Pancreas (tissue), 10 donors: Measurements from ENCODE around the gene SEL1L3. TPM values are rescaled to one million over a fixed set of nuclear protein-coding genes. Genes with fewer than 3 reads are reported as not detected.

Source experiments
- ATAC-seq, 4 donors: fragments of 200-7000 bp; cut with Tn5 transposase; one replicate each; pipeline versions ENCODE4 v1.8.0 to v1.9.1; 2020; ENCODE audit warnings: mild to moderate bottlenecking in 4 of 4, moderate library complexity in 4 of 4
- DNase-seq, 6 donors: peaks; one replicate each; pipeline ENCODE4 v3.0.0-alpha.2; 2020
- FAIRE-seq: peaks from 2 replicates; lab custom pipeline; 2012; peaks lifted over from hg19 to GRCh38; lab: Jason Lieb, UNC
- H3K27ac ChIP-seq, 4 donors: fragments of 200-600 bp; sonication (generic); 1 replicate in 3 of 4; 2 replicates in 1 of 4; pipeline versions ENCODE4 v1.5.0 to v1.8.0; 2020
- H3K27me3 ChIP-seq, 4 donors: fragments of 200-600 bp; one replicate each; pipeline ENCODE4 v1.8.0; 2021
- H3K36me3 ChIP-seq, 3 donors: fragments of 200-600 bp; sonication (generic) in 1 of 3; one replicate each; pipeline versions ENCODE4 v1.5.0 to v1.8.0; 2020 to 2021
- H3K4me1 ChIP-seq, 3 donors: fragments of 200-600 bp; one replicate each; pipeline ENCODE4 v1.8.0; 2021
- H3K4me3 ChIP-seq, 4 donors: fragments of 200-600 bp; sonication (generic) in 2 of 4; one replicate each; pipeline versions ENCODE4 v1.5.0 to v1.8.0; 2020 to 2021
- H3K9me3 ChIP-seq, 4 donors: fragments of 200-600 bp; one replicate each; pipeline ENCODE4 v1.8.0; 2021
- WGBS, 2 donors: extraction: QIAGEN DNeasy Blood & Tissue Kit; methylation state at CpG; one replicate each; pipeline ENCODE4 v1.1.7; 2013; 5-methylcytosine and 5-hydroxymethylcytosine counted together
- intact Hi-C, 3 donors: fragments of 100-400 bp; cut with DNase I; formaldehyde crosslinking; loops; one replicate each; pipeline versions ENCODE4 v1.11.1 to v1.14.2; 2022
- polyA plus RNA-seq, 2 donors: library from polyadenylated mRNA; stranded (reverse); fragments of 200-250 nt; gene quantifications; one replicate each; pipeline ENCODE4 v1.2.3, GENCODE V29; 2013
- total RNA-seq, 6 donors: library from RNA; stranded (reverse); fragmentation: NEBNext Ultra II Directional in 4 of 6; extraction: Animal tissue kit (Norgen Biotek cat#: 25700) in 4 of 6; gene quantifications; one replicate each; pipeline versions ENCODE4 v1.2.1 to v1.2.4, GENCODE V29; 2021 to 2023
- TF ChIP-seq, protein P1 (sequence below), 4 donors: fragments of 200-600 bp; sonication (generic) in 3 of 4; IDR thresholded peaks; one replicate each; pipeline versions ENCODE4 v1.5.0 to v1.8.0; 2021; ENCODE audit warnings: antibody characterized with exemption in 4 of 4
- donor health status: healthy with polysubstance abuse.
- donor health status: DM: no; HTN: no; CAD: no; lungs with moderate emphysema.
- donor health status: DM: no; HTN: no; CAD: no.
- donor health status: control.
- donor health status: control.
- donor health status: Bipolar disorder and iron deficiency.
- donor health status: DM: yes; HTN: yes; CAD: no.
- donor health status: DM: no; HTN: no; CAD: no.
- donor health status: DM: no; HTN: no; CAD: no.
- donor health status: DM: yes; HTN: yes; CAD: no.

The SEL1L3 gene
- total and polyA plus RNA-seq, 8 donors, result 18.4 to 76.7 (median 41.0) TPM

DNA sequence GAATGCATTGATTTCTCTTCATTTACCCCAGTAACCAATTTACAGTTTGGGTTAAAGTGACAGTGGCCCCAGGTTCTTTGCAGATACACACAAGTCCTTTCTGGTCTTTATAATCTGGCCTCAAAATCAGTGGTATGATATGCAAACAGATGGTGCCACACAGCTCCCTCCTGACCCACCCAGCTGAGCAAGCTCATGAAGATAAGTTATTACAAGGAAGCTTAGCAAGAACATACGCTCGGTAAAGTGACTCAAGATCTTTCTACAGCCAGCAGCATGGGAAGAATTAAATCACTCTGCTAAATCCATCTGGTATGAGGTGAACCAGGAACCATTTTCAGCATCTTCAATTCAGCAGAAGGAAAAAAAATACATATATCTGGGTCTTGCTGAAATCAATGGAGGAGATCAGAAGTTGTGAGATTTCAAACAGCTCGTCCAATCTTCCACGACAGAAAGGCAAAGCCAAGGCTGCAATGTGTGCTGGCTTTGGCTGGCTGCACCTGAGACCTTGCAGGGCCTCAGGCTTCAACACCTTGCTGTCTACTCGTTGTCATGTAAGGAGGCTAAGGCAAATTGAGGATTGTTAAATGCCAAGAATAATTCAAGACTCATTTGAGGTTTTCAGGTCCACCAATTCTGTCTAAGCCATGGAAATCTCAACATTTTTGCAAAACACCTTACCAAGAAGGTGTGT is 28.2 kb downstream of the SEL1L3 start:
- DNase-seq, result no peak
- TF ChIP-seq, protein P1, sequence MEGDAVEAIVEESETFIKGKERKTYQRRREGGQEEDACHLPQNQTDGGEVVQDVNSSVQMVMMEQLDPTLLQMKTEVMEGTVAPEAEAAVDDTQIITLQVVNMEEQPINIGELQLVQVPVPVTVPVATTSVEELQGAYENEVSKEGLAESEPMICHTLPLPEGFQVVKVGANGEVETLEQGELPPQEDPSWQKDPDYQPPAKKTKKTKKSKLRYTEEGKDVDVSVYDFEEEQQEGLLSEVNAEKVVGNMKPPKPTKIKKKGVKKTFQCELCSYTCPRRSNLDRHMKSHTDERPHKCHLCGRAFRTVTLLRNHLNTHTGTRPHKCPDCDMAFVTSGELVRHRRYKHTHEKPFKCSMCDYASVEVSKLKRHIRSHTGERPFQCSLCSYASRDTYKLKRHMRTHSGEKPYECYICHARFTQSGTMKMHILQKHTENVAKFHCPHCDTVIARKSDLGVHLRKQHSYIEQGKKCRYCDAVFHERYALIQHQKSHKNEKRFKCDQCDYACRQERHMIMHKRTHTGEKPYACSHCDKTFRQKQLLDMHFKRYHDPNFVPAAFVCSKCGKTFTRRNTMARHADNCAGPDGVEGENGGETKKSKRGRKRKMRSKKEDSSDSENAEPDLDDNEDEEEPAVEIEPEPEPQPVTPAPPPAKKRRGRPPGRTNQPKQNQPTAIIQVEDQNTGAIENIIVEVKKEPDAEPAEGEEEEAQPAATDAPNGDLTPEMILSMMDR (IDR thresholded peaks at IDR 0.05), result no peak
- intact Hi-C loops, result no loop called here

DNA sequence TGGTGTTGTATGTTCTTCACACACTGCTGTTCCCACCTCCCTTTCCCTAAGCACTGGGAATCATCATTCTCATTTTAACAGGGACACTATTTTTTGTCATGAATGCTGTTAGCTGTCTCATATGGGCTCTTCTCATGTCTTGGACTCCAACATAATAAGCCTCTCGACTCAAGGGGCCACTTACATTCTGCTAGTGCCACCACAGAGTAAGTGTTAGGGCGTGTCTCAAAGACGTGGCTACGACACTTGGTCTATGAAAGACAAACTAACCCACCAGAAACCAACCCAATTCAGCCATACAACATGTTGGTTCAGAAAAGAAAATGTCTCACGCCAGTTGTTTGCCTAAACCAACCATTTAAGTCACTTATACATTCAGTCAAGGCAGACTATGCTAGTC is 32.2 kb downstream of the SEL1L3 start:
- ATAC-seq (no peak), DNase-seq (no peak), FAIRE-seq (no peak)
- no peaks in the 10 kb centered on the region for H3K36me3 ChIP-seq
- no peak overlapping the region for H3K4me3 ChIP-seq
- intact Hi-C loops, result no loop called here
- H3K27me3 ChIP-seq, result no peaks in the 10 kb centered on the region
- WGBS, 2 donors, result 95 to 99% methylated on average over 5 of the region's 5 CpGs
- H3K4me1 ChIP-seq, result peaks cover 5 to 22% (median 10%) of the 10 kb centered on the region in 3 donors
- H3K27ac ChIP-seq, result no peak overlapping the region
- TF ChIP-seq, protein P1 (IDR thresholded peaks at IDR 0.05), result no peak
- H3K9me3 ChIP-seq, result no peaks in the 10 kb centered on the region

More for the DNA sequence above, 28.2 kb downstream of the SEL1L3 start:
- no peaks in the 10 kb centered on the region for H3K9me3 ChIP-seq
- 36 to 44% methylated on average over 5 of the region's 5 CpGs for WGBS, 2 donors
- H3K27ac ChIP-seq, result no peak overlapping the region
- H3K4me3 ChIP-seq, result no peak overlapping the region
- no peaks in the 10 kb centered on the region for H3K36me3 ChIP-seq
- FAIRE-seq (no peak), ATAC-seq (peak in 3 of 4 donors; percentile 38 to 52 (median 51))
- peaks cover 0 to 16% (median 5%) of the 10 kb centered on the region in 3 donors for H3K4me1 ChIP-seq
- H3K27me3 ChIP-seq, result no peaks in the 10 kb centered on the region

DNA sequence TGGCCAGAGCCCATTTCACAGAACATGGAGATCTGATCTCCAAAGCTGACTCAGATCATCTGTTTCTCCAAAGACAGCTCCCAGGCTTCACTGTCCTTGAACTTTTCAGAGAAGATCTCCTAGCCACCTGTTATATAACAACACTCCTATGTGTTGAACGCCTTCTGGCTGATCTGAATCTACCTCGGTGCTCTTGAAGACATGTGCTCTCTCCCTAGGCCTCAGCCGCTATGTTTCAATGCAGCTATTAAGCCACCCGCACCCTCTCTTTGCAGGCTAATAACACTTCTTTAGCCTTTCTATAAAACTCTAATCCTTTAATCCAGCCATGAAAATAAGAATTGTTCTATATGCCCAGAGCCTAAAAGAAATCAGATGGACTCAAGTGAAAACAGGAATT is 34.9 kb downstream of the SEL1L3 start:
- Histone ChIP-seq H3K27me3 (no peaks in the 10 kb centered on the region), H3K4me1 (peaks cover 5 to 12% (median 10%) of the 10 kb centered on the region in 3 donors), H3K9me3 (no peaks in the 10 kb centered on the region), H3K36me3 (no peaks in the 10 kb centered on the region), H3K4me3 (no peak overlapping the region), H3K27ac (no peak overlapping the region)
- 84 to 93% methylated on average over 4 of the region's 4 CpGs for WGBS, 2 donors
- FAIRE-seq (no peak), DNase-seq (no peak), ATAC-seq (no peak)
- TF ChIP-seq, protein P1 (IDR thresholded peaks at IDR 0.05), result no peak
- intact Hi-C loops, result no loop called here

DNA sequence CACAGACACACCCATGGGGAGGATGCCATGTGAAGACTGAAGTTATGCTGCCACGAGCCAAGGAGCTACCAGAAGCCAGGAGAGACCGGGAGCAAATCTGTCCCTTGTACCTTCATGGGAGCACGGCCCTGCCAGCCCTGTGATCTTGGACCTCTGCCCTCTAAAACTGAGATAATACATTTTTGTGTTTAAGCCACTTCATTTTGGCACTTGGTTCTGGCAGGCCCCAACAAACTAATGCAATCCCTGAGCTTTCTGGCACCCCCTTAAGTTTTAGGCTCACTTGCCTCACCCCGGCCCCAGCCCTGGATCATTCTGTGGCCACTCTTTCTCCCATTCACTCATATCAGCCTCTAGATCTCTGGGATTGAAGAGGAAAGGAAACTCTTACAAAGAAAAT is 35.4 kb downstream of the SEL1L3 start:
- WGBS, 2 donors, result 36 to 41% methylated on average over 4 of the region's 4 CpGs
- no peak overlapping the region for H3K4me3 ChIP-seq
- DNase-seq, result no peak
- peak in 2 of 4 donors; percentile 48 to 54 for ATAC-seq
- peaks cover 2 to 10% (median 8%) of the 10 kb centered on the region in 3 donors for H3K4me1 ChIP-seq
- H3K9me3 ChIP-seq, result no peaks in the 10 kb centered on the region
- no peaks in the 10 kb centered on the region for H3K36me3 ChIP-seq
- intact Hi-C loops, result no loop called here
- TF ChIP-seq, protein P1 (IDR thresholded peaks at IDR 0.05), result no peak
- H3K27me3 ChIP-seq, result no peaks in the 10 kb centered on the region
- FAIRE-seq, result no peak
- H3K27ac ChIP-seq, result no peak overlapping the region
